ENCODE results near the gene SOX1.

SOX1 gene

GRCh38 chr13:112073245-112074138 lies 6.5 kb downstream of the SOX1 start:
- FAIRE-seq: no peak

- FAIRE-seq: no peak
Measured at GRCh38 chr13:112074139-112074865, 7.4 kb downstream of the SOX1 start.

- no peak for FAIRE-seq
Measured at GRCh38 chr13:112077729-112078128, 10.8 kb downstream of the SOX1 start.

- FAIRE-seq: no peak
Measured at GRCh38 chr13:112078216-112078615, 11.3 kb downstream of the SOX1 start.

GRCh38 chr13:112078879-112079531 lies 12.1 kb downstream of the SOX1 start:
- FAIRE-seq: no peak

GRCh38 chr13:112079696-112080095 lies 12.7 kb downstream of the SOX1 start:
- FAIRE-seq: no peak

- no peak for FAIRE-seq
Measured at GRCh38 chr13:112083971-112084370, 17.0 kb downstream of the SOX1 start.

GRCh38 chr13:112092453-112092852 lies 25.5 kb downstream of the SOX1 start:
- no peak for FAIRE-seq

GRCh38 chr13:112095354-112095753 lies 28.4 kb downstream of the SOX1 start:
- no peak for FAIRE-seq

- no peak for FAIRE-seq
Measured at GRCh38 chr13:112096959-112097358, 30.0 kb downstream of the SOX1 start.

GRCh38 chr13:112097770-112098169 lies 30.8 kb downstream of the SOX1 start:
- FAIRE-seq: no peak

GRCh38 chr13:112098699-112099098 lies 31.8 kb downstream of the SOX1 start:
- FAIRE-seq: no peak

- no peak for FAIRE-seq
Measured at GRCh38 chr13:112101360-112101930, 34.5 kb downstream of the SOX1 start.

- FAIRE-seq: no peak
Measured at GRCh38 chr13:112102243-112102642, 35.3 kb downstream of the SOX1 start.

GRCh38 chr13:112103260-112103838 lies 36.4 kb downstream of the SOX1 start:
- no peak for FAIRE-seq

GRCh38 chr13:112103961-112104880 lies 37.3 kb downstream of the SOX1 start:
- FAIRE-seq: no peak

GRCh38 chr13:112104881-112105234 lies 37.9 kb downstream of the SOX1 start:
- FAIRE-seq: no peak

GRCh38 chr13:112105244-112105681 lies 38.3 kb downstream of the SOX1 start:
- FAIRE-seq: no peak

GRCh38 chr13:112105892-112106291 lies 38.9 kb downstream of the SOX1 start:
- no peak for FAIRE-seq

GRCh38 chr13:112106478-112107141 lies 39.7 kb downstream of the SOX1 start:
- no peak for FAIRE-seq

- no peak for FAIRE-seq
Measured at GRCh38 chr13:112107289-112107688, 40.3 kb downstream of the SOX1 start.

All from islet of Langerhans (tissue), 1 donor.